ENCODE measurements around the gene ADAMTS12. TPM values are rescaled to one million over a fixed set of nuclear protein-coding genes. Genes with fewer than 3 reads are reported as not detected.

ADAMTS12 gene
- total and polyA plus RNA-seq, 2 experiments from 2014 or later, result 9.1 to 17.1 TPM

DNA sequence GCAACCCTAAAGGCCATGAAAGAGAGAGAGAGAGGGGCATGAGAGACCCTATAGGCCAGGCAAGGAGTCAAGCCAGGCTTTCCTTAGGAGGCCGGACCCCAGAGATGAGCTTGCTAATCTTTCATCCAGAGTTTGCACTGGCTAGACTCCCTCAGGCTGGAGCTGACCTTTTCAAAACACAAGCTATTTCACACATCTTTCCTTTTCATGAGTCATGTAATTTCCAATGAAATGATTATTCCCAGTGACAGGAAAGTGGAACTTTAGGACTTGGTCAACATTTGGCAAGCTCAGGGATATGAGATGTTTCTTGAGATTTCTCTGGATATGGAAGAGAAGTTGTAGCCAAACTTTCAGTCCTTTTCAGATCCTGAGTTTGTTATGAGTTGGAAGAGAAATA lies 333.3 kb downstream of the ADAMTS12 start:
- H3K36me3 ChIP-seq (ENCODE audit: insufficient read depth), result no peaks in the 10 kb centered on the region
- H3K79me2 ChIP-seq (replicated peaks; ENCODE audit: insufficient read depth), result no peaks in the 10 kb centered on the region
- TF ChIP-seq NANOG (IDR thresholded peaks at IDR 0.05; ENCODE audit: borderline replicate concordance) (no peak), EZH2 (IDR thresholded peaks at IDR 0.05; ENCODE audit: low read depth, unreplicated experiment) (no peak), ZNF331 (CRISPR knock-in tag; IDR thresholded peaks at IDR 0.05; ENCODE audit: low read depth) (no peak), CREB1 (CRISPR knock-in tag; IDR thresholded peaks at IDR 0.05; ENCODE audit: low read depth) (no peak), POLR2AphosphoS5 (IDR thresholded peaks at IDR 0.05; ENCODE audit: low read depth) (no peak), STAT1 (IDR thresholded peaks at IDR 0.05; ENCODE audit: unreplicated experiment) (no peak), EZH2phosphoT487 (IDR thresholded peaks at IDR 0.05; ENCODE audit: unreplicated experiment) (no peak), JUNB (IDR thresholded peaks at IDR 0.05; ENCODE audit: unreplicated experiment) (no peak)
- TF ChIP-seq, protein P1, sequence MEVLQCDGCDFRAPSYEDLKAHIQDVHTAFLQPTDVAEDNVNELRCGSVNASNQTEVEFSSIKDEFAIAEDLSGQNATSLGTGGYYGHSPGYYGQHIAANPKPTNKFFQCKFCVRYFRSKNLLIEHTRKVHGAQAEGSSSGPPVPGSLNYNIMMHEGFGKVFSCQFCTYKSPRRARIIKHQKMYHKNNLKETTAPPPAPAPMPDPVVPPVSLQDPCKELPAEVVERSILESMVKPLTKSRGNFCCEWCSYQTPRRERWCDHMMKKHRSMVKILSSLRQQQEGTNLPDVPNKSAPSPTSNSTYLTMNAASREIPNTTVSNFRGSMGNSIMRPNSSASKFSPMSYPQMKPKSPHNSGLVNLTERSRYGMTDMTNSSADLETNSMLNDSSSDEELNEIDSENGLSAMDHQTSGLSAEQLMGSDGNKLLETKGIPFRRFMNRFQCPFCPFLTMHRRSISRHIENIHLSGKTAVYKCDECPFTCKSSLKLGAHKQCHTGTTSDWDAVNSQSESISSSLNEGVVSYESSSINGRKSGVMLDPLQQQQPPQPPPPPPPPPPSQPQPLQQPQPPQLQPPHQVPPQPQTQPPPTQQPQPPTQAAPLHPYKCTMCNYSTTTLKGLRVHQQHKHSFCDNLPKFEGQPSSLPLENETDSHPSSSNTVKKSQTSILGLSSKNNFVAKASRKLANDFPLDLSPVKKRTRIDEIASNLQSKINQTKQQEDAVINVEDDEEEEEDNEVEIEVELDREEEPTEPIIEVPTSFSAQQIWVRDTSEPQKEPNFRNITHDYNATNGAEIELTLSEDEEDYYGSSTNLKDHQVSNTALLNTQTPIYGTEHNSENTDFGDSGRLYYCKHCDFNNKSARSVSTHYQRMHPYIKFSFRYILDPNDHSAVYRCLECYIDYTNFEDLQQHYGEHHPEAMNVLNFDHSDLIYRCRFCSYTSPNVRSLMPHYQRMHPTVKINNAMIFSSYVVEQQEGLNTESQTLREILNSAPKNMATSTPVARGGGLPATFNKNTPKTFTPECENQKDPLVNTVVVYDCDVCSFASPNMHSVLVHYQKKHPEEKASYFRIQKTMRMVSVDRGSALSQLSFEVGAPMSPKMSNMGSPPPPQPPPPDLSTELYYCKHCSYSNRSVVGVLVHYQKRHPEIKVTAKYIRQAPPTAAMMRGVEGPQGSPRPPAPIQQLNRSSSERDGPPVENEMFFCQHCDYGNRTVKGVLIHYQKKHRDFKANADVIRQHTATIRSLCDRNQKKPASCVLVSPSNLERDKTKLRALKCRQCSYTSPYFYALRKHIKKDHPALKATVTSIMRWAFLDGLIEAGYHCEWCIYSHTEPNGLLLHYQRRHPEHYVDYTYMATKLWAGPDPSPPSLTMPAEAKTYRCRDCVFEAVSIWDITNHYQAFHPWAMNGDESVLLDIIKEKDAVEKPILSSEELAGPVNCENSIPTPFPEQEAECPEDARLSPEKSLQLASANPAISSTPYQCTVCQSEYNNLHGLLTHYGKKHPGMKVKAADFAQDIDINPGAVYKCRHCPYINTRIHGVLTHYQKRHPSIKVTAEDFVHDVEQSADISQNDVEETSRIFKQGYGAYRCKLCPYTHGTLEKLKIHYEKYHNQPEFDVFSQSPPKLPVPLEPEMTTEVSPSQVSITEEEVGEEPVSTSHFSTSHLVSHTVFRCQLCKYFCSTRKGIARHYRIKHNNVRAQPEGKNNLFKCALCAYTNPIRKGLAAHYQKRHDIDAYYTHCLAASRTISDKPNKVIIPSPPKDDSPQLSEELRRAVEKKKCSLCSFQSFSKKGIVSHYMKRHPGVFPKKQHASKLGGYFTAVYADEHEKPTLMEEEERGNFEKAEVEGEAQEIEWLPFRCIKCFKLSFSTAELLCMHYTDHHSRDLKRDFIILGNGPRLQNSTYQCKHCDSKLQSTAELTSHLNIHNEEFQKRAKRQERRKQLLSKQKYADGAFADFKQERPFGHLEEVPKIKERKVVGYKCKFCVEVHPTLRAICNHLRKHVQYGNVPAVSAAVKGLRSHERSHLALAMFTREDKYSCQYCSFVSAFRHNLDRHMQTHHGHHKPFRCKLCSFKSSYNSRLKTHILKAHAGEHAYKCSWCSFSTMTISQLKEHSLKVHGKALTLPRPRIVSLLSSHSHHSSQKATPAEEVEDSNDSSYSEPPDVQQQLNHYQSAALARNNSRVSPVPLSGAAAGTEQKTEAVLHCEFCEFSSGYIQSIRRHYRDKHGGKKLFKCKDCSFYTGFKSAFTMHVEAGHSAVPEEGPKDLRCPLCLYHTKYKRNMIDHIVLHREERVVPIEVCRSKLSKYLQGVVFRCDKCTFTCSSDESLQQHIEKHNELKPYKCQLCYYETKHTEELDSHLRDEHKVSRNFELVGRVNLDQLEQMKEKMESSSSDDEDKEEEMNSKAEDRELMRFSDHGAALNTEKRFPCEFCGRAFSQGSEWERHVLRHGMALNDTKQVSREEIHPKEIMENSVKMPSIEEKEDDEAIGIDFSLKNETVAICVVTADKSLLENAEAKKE (CRISPR knock-in tag; IDR thresholded peaks at IDR 0.05), result no peak
- TF ChIP-seq, protein P2, sequence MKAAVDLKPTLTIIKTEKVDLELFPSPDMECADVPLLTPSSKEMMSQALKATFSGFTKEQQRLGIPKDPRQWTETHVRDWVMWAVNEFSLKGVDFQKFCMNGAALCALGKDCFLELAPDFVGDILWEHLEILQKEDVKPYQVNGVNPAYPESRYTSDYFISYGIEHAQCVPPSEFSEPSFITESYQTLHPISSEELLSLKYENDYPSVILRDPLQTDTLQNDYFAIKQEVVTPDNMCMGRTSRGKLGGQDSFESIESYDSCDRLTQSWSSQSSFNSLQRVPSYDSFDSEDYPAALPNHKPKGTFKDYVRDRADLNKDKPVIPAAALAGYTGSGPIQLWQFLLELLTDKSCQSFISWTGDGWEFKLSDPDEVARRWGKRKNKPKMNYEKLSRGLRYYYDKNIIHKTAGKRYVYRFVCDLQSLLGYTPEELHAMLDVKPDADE (IDR thresholded peaks at IDR 0.05), result no peak
- TF ChIP-seq, protein P3, sequence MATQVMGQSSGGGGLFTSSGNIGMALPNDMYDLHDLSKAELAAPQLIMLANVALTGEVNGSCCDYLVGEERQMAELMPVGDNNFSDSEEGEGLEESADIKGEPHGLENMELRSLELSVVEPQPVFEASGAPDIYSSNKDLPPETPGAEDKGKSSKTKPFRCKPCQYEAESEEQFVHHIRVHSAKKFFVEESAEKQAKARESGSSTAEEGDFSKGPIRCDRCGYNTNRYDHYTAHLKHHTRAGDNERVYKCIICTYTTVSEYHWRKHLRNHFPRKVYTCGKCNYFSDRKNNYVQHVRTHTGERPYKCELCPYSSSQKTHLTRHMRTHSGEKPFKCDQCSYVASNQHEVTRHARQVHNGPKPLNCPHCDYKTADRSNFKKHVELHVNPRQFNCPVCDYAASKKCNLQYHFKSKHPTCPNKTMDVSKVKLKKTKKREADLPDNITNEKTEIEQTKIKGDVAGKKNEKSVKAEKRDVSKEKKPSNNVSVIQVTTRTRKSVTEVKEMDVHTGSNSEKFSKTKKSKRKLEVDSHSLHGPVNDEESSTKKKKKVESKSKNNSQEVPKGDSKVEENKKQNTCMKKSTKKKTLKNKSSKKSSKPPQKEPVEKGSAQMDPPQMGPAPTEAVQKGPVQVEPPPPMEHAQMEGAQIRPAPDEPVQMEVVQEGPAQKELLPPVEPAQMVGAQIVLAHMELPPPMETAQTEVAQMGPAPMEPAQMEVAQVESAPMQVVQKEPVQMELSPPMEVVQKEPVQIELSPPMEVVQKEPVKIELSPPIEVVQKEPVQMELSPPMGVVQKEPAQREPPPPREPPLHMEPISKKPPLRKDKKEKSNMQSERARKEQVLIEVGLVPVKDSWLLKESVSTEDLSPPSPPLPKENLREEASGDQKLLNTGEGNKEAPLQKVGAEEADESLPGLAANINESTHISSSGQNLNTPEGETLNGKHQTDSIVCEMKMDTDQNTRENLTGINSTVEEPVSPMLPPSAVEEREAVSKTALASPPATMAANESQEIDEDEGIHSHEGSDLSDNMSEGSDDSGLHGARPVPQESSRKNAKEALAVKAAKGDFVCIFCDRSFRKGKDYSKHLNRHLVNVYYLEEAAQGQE (IDR thresholded peaks at IDR 0.05; ENCODE audit: unreplicated experiment), result no peak
- TF ChIP-seq, protein P4, sequence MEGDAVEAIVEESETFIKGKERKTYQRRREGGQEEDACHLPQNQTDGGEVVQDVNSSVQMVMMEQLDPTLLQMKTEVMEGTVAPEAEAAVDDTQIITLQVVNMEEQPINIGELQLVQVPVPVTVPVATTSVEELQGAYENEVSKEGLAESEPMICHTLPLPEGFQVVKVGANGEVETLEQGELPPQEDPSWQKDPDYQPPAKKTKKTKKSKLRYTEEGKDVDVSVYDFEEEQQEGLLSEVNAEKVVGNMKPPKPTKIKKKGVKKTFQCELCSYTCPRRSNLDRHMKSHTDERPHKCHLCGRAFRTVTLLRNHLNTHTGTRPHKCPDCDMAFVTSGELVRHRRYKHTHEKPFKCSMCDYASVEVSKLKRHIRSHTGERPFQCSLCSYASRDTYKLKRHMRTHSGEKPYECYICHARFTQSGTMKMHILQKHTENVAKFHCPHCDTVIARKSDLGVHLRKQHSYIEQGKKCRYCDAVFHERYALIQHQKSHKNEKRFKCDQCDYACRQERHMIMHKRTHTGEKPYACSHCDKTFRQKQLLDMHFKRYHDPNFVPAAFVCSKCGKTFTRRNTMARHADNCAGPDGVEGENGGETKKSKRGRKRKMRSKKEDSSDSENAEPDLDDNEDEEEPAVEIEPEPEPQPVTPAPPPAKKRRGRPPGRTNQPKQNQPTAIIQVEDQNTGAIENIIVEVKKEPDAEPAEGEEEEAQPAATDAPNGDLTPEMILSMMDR (conservative IDR thresholded peaks at IDR 0.05; ENCODE audit: low read depth in 2 of 2), result no peak
- peaks cover 5% of the 10 kb centered on the region; the same call in 1 of the 2 replicates for H3K9me2 ChIP-seq (ENCODE audit: insufficient read depth)
- no peak overlapping the region for H3K4me2 ChIP-seq
- no peak overlapping the region for H3K4me3 Mint-ChIP-seq
- ATAC-seq (no peak), DNase-seq (ENCODE audit: low spot score) (no peak)
- no peak overlapping the region for H3K4me3 ChIP-seq
- no peak overlapping the region for H3K27ac Mint-ChIP-seq
- no peak overlapping the region for H2AFZ ChIP-seq
- peaks cover 3% of the 10 kb centered on the region; the same call in 1 of the 2 replicates for H3K4me1 ChIP-seq (ENCODE audit: insufficient read depth)
- H3K27me3 Mint-ChIP-seq (ENCODE audit: insufficient read depth, low read depth, poor library complexity), result no peaks in the 10 kb centered on the region
- H3K4me1 Mint-ChIP-seq, result no peaks in the 10 kb centered on the region
- no peak overlapping the region for H3K27ac ChIP-seq (ENCODE audit: low read depth)
- H3K9me3 Mint-ChIP-seq, result peaks cover 2% of the 10 kb centered on the region; the same call in 2 of the 3 replicates
- no peaks in the 10 kb centered on the region for H4K20me1 ChIP-seq (replicated peaks; ENCODE audit: insufficient read depth)
- no peaks in the 10 kb centered on the region for H3F3A ChIP-seq (replicated peaks; ENCODE audit: low read depth)
- peaks cover 9% of the 10 kb centered on the region; the same call in 2 of the 3 replicates for H3K36me3 Mint-ChIP-seq (ENCODE audit: low read depth)
- H3K27me3 ChIP-seq (ENCODE audit: insufficient read depth), result no peaks in the 10 kb centered on the region

All from GM23338 (cell line).